ENCODE measurements around the gene WDR72.

The WDR72 gene

DNA sequence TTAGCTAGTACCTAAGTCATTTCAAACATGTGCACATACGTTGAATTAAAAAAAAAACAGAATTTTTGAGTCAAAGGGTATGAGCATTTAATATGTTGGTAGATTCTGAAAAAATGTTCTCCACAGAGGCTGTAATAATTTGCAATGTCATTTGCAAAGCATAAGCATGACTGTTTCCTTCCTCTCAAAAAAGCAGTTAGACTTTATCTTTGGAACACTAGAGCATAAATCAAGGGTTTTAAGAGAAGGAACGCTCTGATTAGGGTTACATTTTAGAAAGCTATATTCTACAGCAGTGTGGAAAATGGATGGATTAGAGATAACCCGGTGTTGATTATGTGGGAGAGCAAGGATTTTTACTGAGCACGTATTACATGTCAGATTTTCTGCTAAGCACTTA, 193.7 kb downstream of the WDR72 start (continued):
- TF ChIP-seq CSRNP3 (CRISPR knock-in tag; IDR thresholded peaks at IDR 0.05) (no peak), ISL1 (CRISPR knock-in tag; IDR thresholded peaks at IDR 0.05) (no peak)

DNA sequence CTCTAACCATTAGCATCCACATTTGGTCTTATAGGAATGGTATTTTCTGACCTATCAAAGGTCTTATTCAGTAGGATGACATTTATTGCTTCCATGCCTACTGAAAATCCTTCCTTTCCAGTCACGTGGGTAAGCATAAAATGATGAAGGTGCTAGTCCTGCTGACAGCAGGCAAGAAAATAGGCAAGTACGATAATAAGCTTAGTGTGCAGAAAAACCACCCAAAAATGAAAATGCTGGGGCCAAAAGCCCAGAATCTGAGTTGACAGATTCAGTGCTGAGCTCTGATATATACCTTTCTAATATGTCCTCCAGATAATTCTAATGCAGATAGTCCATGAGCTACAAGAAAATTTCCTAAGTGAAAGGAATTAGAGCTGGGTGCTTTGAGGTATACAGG, 194.8 kb downstream of the WDR72 start:
- TF ChIP-seq ZNF70 (CRISPR knock-in tag; IDR thresholded peaks at IDR 0.05), result no peak
- ATAC-seq, result no peak

DNA sequence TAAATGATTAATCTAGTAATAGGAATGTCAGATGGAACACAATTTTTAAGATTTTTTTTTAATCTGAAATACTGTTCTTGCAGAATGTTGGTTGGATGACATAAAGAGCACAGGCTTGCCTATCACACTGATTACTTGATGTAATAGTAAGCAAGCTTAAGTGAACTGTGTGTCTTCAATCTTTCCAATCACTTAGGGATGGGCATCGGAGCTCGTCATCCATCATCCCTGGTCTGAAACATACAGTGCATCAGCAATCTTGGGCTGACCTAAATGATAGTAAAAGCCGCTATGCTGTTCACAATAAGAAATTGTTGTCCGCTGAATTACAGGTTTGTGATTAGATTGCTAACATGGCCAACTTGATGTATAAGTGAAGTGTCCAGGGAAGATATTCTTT, 195.8 kb downstream of the WDR72 start:
- TF ChIP-seq ESRRG (CRISPR knock-in tag; IDR thresholded peaks at IDR 0.05) (no peak), ZNF70 (CRISPR knock-in tag; IDR thresholded peaks at IDR 0.05) (no peak), ZNF565 (CRISPR knock-in tag; conservative IDR thresholded peaks at IDR 0.05; ENCODE audit: low read depth) (no peak), OSR1 (CRISPR knock-in tag; IDR thresholded peaks at IDR 0.05) (no peak), CSDC2 (CRISPR knock-in tag; IDR thresholded peaks at IDR 0.05) (no peak), CSRNP3 (CRISPR knock-in tag; IDR thresholded peaks at IDR 0.05) (no peak), ZFP3 (CRISPR knock-in tag; IDR thresholded peaks at IDR 0.05) (no peak), POU6F1 (CRISPR knock-in tag; IDR thresholded peaks at IDR 0.05; ENCODE audit: borderline replicate concordance, low read depth) (no peak), TOX (CRISPR knock-in tag; IDR thresholded peaks at IDR 0.05; ENCODE audit: borderline replicate concordance) (no peak), SNAI2 (CRISPR knock-in tag; IDR thresholded peaks at IDR 0.05) (no peak), ZFP30 (CRISPR knock-in tag; IDR thresholded peaks at IDR 0.05) (no peak), ISL1 (CRISPR knock-in tag; IDR thresholded peaks at IDR 0.05) (no peak), GLIS3 (CRISPR knock-in tag; IDR thresholded peaks at IDR 0.05) (no peak), BACH2 (CRISPR knock-in tag; IDR thresholded peaks at IDR 0.05; ENCODE audit: borderline replicate concordance) (no peak)
- no peak for ATAC-seq

- TF ChIP-seq BACH2 (CRISPR knock-in tag; IDR thresholded peaks at IDR 0.05; ENCODE audit: borderline replicate concordance) (no peak), ZNF70 (CRISPR knock-in tag; IDR thresholded peaks at IDR 0.05) (no peak), GLIS3 (CRISPR knock-in tag; IDR thresholded peaks at IDR 0.05) (no peak), ZFP3 (CRISPR knock-in tag; IDR thresholded peaks at IDR 0.05) (no peak), ESRRG (CRISPR knock-in tag; IDR thresholded peaks at IDR 0.05) (no peak), ARNTL (CRISPR knock-in tag; IDR thresholded peaks at IDR 0.05; ENCODE audit: borderline replicate concordance, low read depth) (no peak), ZC3H10 (CRISPR knock-in tag; IDR thresholded peaks at IDR 0.05) (no peak), TCF4 (CRISPR knock-in tag; IDR thresholded peaks at IDR 0.05; ENCODE audit: borderline replicate concordance) (no peak)
- ATAC-seq, result no peak
Measured at GRCh38 chr15:53559364-53560277, 199.8 kb downstream of the WDR72 start.

DNA sequence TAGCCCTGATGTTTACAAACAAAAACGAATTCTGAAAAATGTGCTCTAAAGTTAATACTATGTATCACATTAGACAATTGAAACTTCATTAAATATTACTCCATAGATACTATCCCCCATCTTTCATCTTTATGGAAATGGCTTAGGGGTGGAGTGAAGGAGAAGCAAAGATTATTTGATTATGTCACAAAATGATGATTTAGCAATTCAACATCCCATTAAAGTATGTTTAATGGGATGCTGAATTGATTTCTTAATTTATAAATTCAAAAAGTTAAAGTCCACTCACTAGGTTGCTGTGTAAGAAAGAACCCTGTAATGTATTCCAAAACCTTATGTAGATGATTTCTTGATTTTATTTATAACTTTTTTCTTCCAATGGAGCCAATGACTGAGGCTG, 201.1 kb downstream of the WDR72 start:
- TF ChIP-seq ZC3H10 (CRISPR knock-in tag; IDR thresholded peaks at IDR 0.05), result no peak
- no peak for TF ChIP-seq CSRNP3 (CRISPR knock-in tag; IDR thresholded peaks at IDR 0.05)
- TF ChIP-seq BACH2 (CRISPR knock-in tag; IDR thresholded peaks at IDR 0.05; ENCODE audit: borderline replicate concordance), result no peak
- no peak for TF ChIP-seq ESRRG (CRISPR knock-in tag; IDR thresholded peaks at IDR 0.05)
- TF ChIP-seq ZFP30 (CRISPR knock-in tag; IDR thresholded peaks at IDR 0.05), result no peak
- TF ChIP-seq ZNF70 (CRISPR knock-in tag; IDR thresholded peaks at IDR 0.05), result no peak
- no peak for TF ChIP-seq ZNF8 (CRISPR knock-in tag; IDR thresholded peaks at IDR 0.05)
- ATAC-seq, result no peak

Data from SK-N-SH treated with all-trans-retinoic acid at 6 μM for 48 hours (cell line).